T-helper 9 cell (primary cell): Measurements from ENCODE around the gene CCM2.
"Not testable (repeated sequence)": the region's sequence is repeated elsewhere in the genome, so short reads cannot be mapped to it uniquely, and the experiment has no call there.

Experiments used
- DNase-seq: peaks from one replicate; pipeline ENCODE4 v3.0.0-alpha.2; 2020

CCM2 gene

DNA sequence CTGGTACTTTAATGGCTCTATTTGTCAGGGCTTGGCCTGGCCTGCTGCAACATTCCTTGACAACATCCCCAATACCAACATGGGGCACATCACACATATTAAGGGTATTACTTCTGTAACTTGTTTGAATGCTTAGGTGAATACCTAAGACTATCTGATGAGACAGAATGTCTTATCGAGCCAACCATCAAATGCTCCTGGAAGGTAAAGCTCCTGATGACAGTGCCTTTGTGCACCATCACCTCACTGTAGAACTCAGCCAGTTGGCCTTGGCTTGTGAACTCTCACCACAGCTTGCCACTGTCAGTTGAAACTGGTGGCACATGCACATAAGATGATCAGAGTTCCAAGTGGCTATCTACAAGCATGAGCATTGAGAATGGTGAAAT, 17.5 kb upstream of the CCM2 start:
- no peak for DNase-seq

GRCh38 chr7:44982970-44983369, 17.0 kb upstream of the CCM2 start:
- DNase-seq: no peak

- no peak for DNase-seq
These were observed 16.1 kb upstream of the CCM2 start for GRCh38 chr7:44983742-44984477.

GRCh38 chr7:44984478-44984758, 15.6 kb upstream of the CCM2 start:
- no peak for DNase-seq

DNA sequence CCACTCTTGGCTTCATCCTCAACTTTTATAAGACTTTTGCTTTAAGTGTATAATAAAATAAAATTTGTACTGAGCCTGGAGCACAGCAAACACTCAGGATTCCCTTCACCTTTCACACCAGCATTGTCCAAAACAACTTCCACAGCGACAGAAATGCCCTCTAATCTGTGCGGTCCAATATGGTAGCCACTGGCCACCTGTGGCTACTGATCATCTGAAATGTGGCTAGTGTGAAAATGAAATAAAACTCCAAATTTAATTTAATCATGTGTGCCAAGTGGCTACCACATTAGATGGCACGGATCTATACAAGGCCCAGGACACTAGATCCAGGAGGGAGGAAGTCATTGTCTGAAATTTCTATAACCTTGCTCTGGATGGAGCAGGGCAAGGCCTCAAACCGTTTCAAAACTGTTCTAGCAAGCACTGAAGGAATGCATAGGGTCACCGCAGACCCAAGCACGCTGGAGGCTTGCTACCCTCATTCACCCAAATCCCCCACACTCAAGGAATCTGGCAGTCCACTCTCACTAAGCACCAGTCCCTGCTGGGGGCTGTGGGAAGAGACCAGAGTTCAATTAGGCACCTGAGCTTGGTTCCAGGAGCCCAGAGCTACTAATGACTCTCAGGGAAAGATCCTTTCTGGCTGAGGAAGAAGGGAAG, 14.8 kb upstream of the CCM2 start:
- no peak for DNase-seq

GRCh38 chr7:44985900-44986217, 14.1 kb upstream of the CCM2 start:
- no peak for DNase-seq

DNA sequence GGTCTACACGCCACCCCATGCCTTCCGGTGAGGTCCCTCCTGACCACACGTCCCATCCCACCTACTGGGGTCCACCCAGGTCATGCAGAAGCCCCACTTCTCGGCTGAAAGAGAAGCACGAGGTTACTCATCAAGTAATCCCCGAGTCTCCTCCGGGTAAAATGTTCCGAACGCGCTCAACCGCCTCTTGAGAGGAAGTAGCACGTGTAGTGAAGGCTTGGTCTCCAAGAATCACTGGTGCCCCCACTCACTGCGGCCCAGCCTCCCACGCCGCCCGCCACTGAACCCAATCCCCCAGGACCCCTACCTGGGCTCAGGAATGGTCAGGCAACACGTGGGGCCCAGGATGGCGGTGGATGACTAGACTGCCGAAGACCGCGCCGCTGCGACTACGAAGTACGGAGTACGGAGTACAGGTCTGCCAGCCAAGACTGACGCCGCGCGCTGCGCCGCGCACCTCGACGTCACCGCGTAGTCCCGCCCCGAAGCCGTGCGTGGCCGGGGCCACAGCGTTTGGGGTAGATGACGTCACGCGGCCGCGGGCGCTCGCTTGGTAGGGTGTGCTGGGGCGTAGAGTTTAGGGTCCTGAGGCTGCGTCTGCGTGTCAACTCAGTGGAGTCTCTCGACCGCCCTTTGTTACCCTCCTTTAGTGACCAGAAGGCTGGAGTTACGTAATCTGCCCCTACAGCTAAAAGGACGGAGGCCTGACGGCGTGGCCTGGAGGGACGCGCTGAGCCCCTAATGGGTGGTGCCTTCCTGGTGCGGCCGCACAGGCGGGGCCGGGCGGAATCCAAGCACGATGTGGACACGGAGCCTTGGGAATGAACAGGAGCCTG, 13.6 kb upstream of the CCM2 start:
- peak; percentile 95 for DNase-seq

- no peak for DNase-seq
These were observed 12.5 kb upstream of the CCM2 start for GRCh38 chr7:44987457-44987856.

DNA sequence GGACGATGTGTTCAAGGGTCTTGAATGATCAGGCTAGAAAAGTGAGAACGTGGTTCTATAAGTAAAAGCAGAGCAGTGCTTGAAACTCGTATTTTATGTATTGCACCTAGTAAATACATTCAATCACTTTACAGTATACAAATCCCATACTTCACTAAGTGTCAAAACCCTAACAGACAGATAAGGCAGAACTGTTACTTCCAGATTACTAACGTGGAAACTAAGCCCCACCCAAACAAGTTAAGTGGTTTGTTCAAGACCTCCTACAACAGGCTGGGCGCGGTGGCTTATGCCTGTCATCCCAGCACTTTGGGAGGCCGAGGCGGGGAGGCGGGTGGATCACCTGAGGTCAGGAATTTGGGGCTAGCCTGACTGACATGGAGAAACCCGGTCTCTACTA, 12.0 kb upstream of the CCM2 start:
- no peak for DNase-seq

DNA sequence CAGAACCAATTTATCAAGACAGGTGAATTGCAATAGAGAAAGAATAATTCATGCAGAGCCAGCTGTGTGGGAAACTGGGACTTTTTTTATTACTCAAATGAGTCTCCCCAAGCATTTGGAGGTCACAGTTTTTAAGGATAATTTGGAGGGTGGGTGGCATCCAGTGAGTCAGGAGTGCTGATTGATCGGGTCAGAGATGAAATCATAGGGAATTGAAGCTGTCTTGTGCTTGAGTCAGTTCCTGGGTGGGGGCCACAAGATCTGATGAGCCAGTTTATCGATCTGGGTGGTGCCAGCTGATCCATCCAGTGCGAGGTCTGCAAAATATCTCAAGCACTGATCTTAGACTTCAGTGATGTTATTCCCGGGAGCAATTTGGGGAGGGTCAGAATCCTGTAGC, 11.3 kb upstream of the CCM2 start:
- no peak for DNase-seq

DNA sequence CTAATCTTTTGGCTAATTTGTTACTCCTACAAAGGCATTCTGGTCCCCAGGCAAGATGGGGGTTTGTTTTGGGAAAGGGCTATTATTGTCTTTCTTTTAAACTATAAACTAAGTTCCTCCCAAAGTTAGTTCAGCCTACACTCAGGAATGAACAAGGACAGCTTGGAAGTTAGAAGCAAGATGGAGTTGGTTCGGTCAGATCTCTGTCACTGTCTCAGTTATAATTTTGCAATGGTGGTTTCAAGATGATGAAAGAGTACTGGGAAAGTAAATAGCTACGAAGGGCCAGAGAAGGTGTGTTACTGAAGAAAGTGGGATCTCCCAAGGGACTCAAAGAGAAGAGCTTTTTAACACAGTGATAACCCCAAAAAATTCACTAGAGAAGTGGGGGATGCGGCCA, 10.9 kb upstream of the CCM2 start:
- DNase-seq: no peak

DNA sequence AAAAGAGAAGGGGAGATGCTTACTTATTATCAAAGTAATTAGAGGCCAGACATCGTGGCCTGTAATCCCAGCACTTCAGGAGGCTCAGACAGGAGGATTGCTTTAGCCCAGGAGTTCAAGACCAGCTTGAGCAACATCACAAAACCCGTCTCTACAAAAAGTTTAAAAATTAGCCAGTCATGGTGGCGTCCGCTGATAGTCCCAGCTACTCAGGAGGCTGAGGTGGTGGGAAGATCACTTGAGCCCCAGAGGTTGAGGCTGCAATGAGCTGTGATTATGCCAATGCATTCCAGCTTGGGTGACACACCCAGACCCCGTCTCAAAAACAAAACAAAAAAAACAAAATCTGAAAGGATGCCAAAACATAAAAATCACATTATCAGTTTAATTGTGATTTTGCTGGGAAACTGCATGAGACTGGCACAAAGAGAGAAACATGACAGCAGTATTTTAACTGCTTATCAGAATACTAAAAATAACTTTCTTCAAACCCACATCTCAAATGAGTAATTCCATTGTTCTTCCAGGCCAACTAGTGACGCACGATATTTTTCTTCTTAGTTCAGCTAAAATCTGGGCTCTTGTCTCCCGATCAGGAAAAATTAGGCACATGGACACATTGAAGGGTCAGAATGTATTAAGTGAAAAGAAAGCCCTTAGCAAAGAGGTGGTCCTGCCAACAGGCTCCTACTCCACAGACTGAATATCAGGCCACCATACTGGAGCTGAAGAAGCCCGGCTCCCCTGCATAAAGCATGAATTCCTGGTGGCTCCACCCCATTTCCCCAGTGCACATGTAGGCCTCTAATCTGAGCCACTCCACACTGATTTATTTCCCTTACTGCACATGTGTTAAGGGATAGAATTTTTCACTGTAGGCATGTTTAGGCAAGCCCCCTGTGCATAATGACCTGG, 9.6 kb upstream of the CCM2 start:
- no peak for DNase-seq

DNA sequence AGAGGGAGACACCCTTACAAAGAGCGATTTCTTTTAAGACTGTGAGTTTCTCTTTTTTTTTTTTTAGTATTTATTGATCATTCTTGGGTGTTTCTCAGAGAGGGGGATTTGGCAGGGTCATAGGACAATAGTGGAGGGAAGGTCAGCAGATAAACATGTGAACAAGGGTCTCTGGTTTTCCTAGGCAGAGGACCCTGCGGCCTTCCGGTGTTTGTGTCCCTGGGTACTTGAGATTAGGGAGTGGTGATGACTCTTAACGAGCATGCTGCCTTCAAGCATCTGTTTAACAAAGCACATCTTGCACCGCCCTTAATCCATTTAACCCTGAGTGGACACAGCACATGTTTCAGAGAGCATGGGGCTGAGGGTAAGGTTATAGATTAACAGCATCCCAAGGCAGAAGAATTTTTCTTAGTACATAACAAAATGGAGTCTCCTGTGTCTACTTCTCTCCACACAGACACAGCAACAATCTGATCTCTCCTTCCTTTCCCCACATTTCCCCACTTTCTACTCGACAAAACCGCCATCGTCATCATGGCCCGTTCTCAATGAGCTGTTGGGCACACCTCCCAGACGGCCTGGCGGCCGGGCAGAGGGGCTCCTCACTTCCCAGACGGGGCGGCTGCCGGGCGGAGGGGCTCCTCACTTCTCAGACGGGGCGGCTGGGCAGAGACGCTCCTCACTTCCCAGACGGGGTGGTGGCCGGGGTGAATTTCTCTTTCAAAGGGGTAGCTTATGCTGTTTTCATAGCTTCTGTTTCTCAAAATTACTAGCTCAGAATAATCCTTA, 7.8 kb upstream of the CCM2 start:
- DNase-seq: not testable (repeated sequence)

DNA sequence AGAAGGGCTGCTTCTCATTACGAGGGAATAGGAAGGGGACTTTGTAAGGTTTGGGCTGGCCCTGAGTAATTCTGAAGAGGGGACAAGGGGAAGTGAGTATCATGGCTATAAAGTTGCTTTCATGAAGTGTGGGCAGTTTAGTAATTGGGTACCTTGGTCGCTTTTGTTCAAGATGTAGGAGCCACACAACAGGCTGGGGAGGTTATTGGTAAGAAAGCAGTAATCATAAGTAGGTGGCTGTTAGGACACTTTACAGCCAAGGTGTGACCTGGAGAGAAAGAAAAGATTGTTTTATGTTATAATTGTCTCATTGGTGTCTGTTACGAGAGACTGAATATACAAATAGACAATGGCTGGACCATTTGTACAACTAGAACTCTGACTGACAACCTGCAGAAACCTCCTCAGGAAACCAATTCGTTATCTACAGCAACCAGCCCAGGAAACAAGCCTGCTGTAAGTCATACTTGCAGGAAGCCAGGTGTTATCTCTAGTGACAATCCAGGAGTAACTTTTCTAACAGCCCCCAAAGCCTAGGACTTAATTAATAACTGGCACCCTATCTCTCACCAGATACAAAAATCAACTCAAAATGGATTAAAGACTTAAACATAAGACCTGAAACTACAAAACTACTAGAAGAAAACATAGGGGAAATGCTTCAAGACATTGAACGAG, 5.0 kb upstream of the CCM2 start:
- no peak for DNase-seq

- peak; percentile 31 for DNase-seq
These were observed 4.2 kb upstream of the CCM2 start for GRCh38 chr7:44995555-44996493.

GRCh38 chr7:44998153-44998871, 1.7 kb upstream of the CCM2 start:
- DNase-seq: no peak

DNA sequence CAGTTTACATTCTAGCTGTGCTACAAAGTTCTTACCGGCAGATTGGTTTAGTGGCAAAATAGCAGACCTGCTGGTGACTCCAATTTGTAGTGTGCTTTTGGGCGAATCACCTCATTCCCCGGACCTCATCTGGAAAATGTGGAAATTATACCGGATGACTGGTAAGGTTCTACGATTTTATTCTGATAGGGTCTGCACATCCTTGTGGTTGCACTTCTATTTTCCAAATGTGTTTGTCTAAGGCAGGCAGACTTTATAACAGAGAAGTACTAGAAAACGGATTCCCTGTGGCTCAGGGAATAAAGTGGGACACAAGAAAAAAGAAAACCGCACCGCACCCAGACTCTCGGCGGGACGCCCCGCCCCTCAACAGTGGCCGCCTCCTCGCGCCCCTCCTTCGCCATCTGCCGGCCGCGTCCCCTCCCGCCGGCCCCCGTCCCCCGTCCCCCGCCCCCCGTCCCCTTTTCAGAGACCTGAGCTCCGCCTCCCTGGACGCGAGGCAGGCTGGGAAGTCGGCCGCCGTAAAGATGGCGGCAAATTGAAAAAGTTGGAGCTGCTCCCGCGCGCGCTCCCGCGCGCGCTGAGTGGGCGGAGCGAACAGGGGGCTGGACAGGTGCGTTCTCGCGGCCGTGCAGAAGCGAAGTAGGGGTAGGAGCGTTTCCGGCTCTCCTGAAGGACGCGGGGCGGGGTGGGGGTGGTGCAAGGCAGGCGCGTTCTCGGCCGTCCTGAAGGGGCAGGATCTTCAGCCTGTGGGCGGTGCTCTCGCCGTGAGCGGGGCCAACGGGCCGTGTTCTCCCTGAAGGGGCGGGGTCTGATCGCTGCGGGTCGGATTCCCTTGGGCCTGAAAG, 532 bp upstream of the CCM2 start:
- peak; percentile 98 for DNase-seq

- DNase-seq: peak; percentile 45
These were observed 1.2 kb downstream of the CCM2 start for GRCh38 chr7:45001138-45001694.
